Measurements from ENCODE around the gene CNNM2.

DNA sequence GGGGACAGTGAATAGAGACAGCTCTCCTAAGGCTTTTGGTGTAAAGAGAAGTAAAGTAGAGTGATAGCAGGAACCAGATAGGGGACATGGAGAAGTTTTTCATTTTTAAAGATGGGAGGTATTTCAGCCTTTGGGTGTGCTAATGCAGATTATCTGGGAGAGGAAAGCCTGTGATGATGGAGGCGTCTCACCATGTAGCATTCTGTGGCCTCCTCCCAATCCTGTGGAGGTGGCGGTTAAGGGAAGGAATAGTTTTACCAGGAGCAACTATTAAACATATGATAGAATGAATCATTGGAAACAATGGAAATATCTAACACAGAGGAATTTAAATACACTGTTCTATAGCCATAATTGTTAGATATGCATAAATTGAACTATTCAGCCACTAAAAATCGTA lies 101.3 kb downstream of the CNNM2 start:
- TF ChIP-seq CTCF (IDR thresholded peaks at IDR 0.05; ENCODE audit: low read depth, low read length, poor library complexity, severe bottlenecking) (no peak), EZH2phosphoT487 (IDR thresholded peaks at IDR 0.05; ENCODE audit: borderline replicate concordance, low read length) (no peak)
